ENCODE results near the gene CHMP6.

The CHMP6 gene

DNA sequence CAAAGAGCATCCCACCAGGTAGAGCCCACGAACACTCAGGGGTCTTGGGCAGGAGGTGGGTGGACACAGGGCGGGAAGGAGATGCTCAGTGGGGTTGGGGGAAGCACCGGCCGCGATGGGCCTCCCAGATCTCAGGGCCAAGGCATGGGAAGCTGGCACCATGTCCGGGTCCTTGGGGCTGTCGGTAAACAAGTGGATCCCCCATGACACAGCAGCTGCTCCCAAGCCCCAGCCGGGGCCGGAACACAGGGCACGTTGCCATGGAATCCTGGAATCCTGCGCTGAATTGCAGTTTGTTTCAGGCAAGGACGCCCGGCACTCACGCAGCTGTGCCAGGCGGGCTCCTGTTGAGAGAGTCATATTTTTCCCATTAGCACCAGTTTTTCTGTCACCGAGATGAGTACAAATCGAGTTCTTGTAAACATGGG lies 23.0 kb upstream of the CHMP6 start:
- no peak overlapping the region for H3K9ac ChIP-seq (ENCODE audit: low read length)
- no peaks in the 10 kb centered on the region for H3K27me3 ChIP-seq (ENCODE audit: control insufficient read depth, insufficient read depth, low read length)
- H3K4me1 ChIP-seq (ENCODE audit: control insufficient read depth, low read depth, low read length), result no peaks in the 10 kb centered on the region
- no peak overlapping the region for H3K27ac ChIP-seq (ENCODE audit: low read length)
- H3K4me3 ChIP-seq (ENCODE audit: low read length), result no peak overlapping the region
- H3K9me3 ChIP-seq (ENCODE audit: control insufficient read depth, low read depth, low read length), result no peaks in the 10 kb centered on the region
- H3K36me3 ChIP-seq (ENCODE audit: control insufficient read depth, low read depth, low read length), result no peaks in the 10 kb centered on the region

- Histone ChIP-seq H3K9me3 (ENCODE audit: control insufficient read depth, low read depth, low read length) (no peaks in the 10 kb centered on the region), H3K9ac (ENCODE audit: low read length) (no peak overlapping the region), H3K4me1 (ENCODE audit: control insufficient read depth, low read depth, low read length) (no peaks in the 10 kb centered on the region), H3K36me3 (ENCODE audit: control insufficient read depth, low read depth, low read length) (no peaks in the 10 kb centered on the region), H3K27ac (ENCODE audit: low read length) (no peak overlapping the region), H3K4me3 (ENCODE audit: low read length) (no peak overlapping the region), H3K27me3 (ENCODE audit: control insufficient read depth, insufficient read depth, low read length) (no peaks in the 10 kb centered on the region)
Observed at GRCh38 chr17:80969030-80969673, 22.5 kb upstream of the CHMP6 start.

DNA sequence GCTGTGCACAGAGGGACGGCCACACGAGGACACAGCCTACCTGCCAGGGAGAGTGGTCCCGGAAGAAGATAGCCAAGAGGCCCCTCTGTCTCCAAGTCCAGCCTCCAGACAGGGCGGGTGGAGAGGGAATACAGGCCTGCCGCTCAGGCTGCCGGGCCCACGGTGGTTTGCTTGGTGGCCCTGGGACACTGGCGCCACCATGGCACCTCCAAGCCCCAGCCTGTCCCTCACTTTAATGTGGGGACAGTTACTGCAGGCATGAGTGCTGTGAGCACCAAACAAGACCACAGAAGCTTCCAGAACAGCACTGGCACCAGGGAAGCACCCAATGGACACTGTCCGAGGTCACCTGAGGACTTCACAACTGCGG lies 22.0 kb upstream of the CHMP6 start:
- H3K4me1 ChIP-seq (ENCODE audit: control insufficient read depth, low read depth, low read length), result no peaks in the 10 kb centered on the region
- no peaks in the 10 kb centered on the region for H3K9me3 ChIP-seq (ENCODE audit: control insufficient read depth, low read depth, low read length)
- H3K27me3 ChIP-seq (ENCODE audit: control insufficient read depth, insufficient read depth, low read length), result no peaks in the 10 kb centered on the region
- H3K4me3 ChIP-seq (ENCODE audit: low read length), result no peak overlapping the region
- no peak overlapping the region for H3K9ac ChIP-seq (ENCODE audit: low read length)
- no peak overlapping the region for H3K27ac ChIP-seq (ENCODE audit: low read length)
- no peaks in the 10 kb centered on the region for H3K36me3 ChIP-seq (ENCODE audit: control insufficient read depth, low read depth, low read length)

GRCh38 chr17:80970044-80970761 lies 21.4 kb upstream of the CHMP6 start:
- Histone ChIP-seq H3K27ac (ENCODE audit: low read length) (no peak overlapping the region), H3K9ac (ENCODE audit: low read length) (no peak overlapping the region), H3K27me3 (ENCODE audit: control insufficient read depth, insufficient read depth, low read length) (no peaks in the 10 kb centered on the region), H3K36me3 (ENCODE audit: control insufficient read depth, low read depth, low read length) (no peaks in the 10 kb centered on the region), H3K4me1 (ENCODE audit: control insufficient read depth, low read depth, low read length) (no peaks in the 10 kb centered on the region), H3K4me3 (ENCODE audit: low read length) (no peak overlapping the region), H3K9me3 (ENCODE audit: control insufficient read depth, low read depth, low read length) (no peaks in the 10 kb centered on the region)

DNA sequence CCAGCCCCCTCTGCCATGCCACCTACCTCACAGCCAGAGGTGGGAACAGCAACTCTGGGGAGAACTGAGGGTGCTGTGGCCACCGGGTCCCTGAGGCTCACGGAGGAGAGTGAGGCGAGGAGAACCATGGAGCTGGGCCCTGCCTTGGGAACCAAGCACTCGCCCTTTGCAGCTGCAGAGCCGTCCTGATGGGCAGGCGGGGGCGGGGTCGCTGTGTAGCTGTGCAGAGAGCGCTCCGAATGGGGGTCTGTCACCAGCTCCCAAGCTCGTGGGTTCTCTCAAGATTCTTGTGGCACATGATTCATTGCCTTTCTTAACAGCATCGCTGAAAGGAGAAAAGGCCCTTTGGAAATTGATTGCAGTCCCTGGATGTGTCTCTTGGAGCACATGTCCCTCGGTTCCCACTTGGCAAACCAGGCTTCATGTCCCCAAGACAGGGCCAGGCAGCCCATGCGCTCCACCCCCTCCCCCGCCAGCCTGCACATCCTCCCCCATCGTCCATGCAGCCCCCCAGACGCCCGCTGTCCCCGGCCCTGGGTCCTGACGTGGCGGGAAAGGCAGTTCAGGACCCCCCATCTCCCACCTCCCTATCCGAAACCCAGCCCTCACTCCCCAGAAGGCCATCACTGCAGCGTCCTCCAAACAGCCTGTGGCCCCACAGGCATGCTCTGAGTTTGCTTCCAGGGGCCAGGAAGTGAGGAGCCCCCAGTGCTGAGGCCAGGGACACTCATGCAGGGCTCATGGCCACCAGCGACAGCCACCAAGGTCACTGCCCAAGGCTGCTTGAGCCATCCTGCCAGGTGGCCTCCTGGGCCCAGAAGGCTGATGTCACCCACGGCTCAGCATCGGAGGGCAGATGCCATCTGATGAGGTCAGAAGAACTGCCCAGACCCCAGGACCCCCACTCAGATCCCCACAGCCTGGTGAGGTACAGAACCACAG lies 20.6 kb upstream of the CHMP6 start:
- Histone ChIP-seq H3K4me3 (ENCODE audit: low read length) (no peak overlapping the region), H3K4me1 (ENCODE audit: control insufficient read depth, low read depth, low read length) (no peaks in the 10 kb centered on the region), H3K27ac (ENCODE audit: low read length) (no peak overlapping the region), H3K9me3 (ENCODE audit: control insufficient read depth, low read depth, low read length) (no peaks in the 10 kb centered on the region), H3K36me3 (ENCODE audit: control insufficient read depth, low read depth, low read length) (no peaks in the 10 kb centered on the region), H3K9ac (ENCODE audit: low read length) (no peak overlapping the region), H3K27me3 (ENCODE audit: control insufficient read depth, insufficient read depth, low read length) (no peaks in the 10 kb centered on the region)

GRCh38 chr17:80971704-80972304 lies 19.8 kb upstream of the CHMP6 start:
- Histone ChIP-seq H3K9ac (ENCODE audit: low read length) (no peak overlapping the region), H3K4me3 (ENCODE audit: low read length) (no peak overlapping the region), H3K4me1 (ENCODE audit: control insufficient read depth, low read depth, low read length) (no peaks in the 10 kb centered on the region), H3K36me3 (ENCODE audit: control insufficient read depth, low read depth, low read length) (no peaks in the 10 kb centered on the region), H3K9me3 (ENCODE audit: control insufficient read depth, low read depth, low read length) (no peaks in the 10 kb centered on the region), H3K27me3 (ENCODE audit: control insufficient read depth, insufficient read depth, low read length) (no peaks in the 10 kb centered on the region), H3K27ac (ENCODE audit: low read length) (no peak overlapping the region)

- Histone ChIP-seq H3K4me3 (ENCODE audit: low read length) (no peak overlapping the region), H3K9me3 (ENCODE audit: control insufficient read depth, low read depth, low read length) (no peaks in the 10 kb centered on the region), H3K27me3 (ENCODE audit: control insufficient read depth, insufficient read depth, low read length) (peaks cover 3% of the 10 kb centered on the region), H3K9ac (ENCODE audit: low read length) (no peak overlapping the region), H3K27ac (ENCODE audit: low read length) (no peak overlapping the region), H3K36me3 (ENCODE audit: control insufficient read depth, low read depth, low read length) (no peaks in the 10 kb centered on the region), H3K4me1 (ENCODE audit: control insufficient read depth, low read depth, low read length) (no peaks in the 10 kb centered on the region)
Observed at GRCh38 chr17:80976701-80977100, 14.9 kb upstream of the CHMP6 start.

- H3K27ac ChIP-seq (ENCODE audit: low read length), result no peak overlapping the region
- H3K4me1 ChIP-seq (ENCODE audit: control insufficient read depth, low read depth, low read length), result no peaks in the 10 kb centered on the region
- H3K4me3 ChIP-seq (ENCODE audit: low read length), result no peak overlapping the region
- H3K9ac ChIP-seq (ENCODE audit: low read length), result no peak overlapping the region
- H3K36me3 ChIP-seq (ENCODE audit: control insufficient read depth, low read depth, low read length), result no peaks in the 10 kb centered on the region
- H3K9me3 ChIP-seq (ENCODE audit: control insufficient read depth, low read depth, low read length), result no peaks in the 10 kb centered on the region
- peaks cover 8% of the 10 kb centered on the region for H3K27me3 ChIP-seq (ENCODE audit: control insufficient read depth, insufficient read depth, low read length)
Observed at GRCh38 chr17:80977172-80977571, 14.5 kb upstream of the CHMP6 start.

DNA sequence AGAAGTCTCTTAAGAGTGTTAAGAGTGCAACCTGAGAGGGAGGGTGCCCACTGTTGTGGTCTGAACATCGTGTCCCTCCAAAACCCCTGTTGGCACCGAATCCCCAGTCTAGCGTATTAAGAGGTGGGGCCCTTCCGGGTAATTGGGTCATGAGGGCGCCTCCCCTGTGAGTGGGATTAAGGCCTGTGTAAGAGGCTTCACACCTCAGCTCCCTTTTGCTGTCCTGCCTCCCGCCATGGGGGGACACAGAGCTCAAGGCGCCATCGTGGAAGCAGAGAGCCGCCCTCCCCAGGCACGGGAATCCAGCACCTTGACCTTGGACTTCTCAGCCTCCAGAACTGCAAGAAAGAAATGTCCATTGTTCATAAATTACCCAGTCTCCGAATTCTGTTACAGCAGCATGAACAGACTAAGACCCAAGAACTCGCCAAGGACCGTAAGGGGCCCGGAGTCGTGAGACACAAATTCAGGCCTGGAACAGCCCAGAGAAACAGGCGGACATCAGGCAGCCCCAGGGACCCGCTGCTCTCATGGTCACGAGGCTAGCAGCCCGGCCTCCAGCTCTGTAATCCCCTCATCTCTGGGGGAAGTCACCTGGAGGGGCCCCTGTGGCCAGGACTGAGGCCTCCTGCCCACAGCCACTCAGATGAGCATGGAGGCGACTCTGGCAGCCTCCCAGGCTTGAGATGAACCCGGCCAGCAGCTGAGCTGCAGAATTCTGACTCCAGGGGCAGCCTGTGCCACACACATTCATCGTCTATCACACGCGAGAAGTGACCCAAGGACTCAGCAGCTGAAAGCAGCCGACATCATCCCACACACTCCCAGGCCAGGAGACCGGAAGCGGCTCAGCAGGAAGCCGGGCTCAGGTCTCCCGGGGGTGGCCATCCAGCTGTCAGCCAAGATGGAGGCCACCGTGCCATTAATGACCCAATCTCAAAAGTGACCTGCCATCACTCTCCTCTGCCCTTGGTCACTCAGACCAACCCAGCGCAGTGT lies 12.8 kb upstream of the CHMP6 start:
- no peaks in the 10 kb centered on the region for H3K9me3 ChIP-seq (ENCODE audit: control insufficient read depth, low read depth, low read length)
- no peaks in the 10 kb centered on the region for H3K4me1 ChIP-seq (ENCODE audit: control insufficient read depth, low read depth, low read length)
- no peaks in the 10 kb centered on the region for H3K36me3 ChIP-seq (ENCODE audit: control insufficient read depth, low read depth, low read length)
- no peak overlapping the region for H3K27ac ChIP-seq (ENCODE audit: low read length)
- H3K27me3 ChIP-seq (ENCODE audit: control insufficient read depth, insufficient read depth, low read length), result peaks cover 16% of the 10 kb centered on the region
- no peak overlapping the region for H3K9ac ChIP-seq (ENCODE audit: low read length)
- H3K4me3 ChIP-seq (ENCODE audit: low read length), result no peak overlapping the region

DNA sequence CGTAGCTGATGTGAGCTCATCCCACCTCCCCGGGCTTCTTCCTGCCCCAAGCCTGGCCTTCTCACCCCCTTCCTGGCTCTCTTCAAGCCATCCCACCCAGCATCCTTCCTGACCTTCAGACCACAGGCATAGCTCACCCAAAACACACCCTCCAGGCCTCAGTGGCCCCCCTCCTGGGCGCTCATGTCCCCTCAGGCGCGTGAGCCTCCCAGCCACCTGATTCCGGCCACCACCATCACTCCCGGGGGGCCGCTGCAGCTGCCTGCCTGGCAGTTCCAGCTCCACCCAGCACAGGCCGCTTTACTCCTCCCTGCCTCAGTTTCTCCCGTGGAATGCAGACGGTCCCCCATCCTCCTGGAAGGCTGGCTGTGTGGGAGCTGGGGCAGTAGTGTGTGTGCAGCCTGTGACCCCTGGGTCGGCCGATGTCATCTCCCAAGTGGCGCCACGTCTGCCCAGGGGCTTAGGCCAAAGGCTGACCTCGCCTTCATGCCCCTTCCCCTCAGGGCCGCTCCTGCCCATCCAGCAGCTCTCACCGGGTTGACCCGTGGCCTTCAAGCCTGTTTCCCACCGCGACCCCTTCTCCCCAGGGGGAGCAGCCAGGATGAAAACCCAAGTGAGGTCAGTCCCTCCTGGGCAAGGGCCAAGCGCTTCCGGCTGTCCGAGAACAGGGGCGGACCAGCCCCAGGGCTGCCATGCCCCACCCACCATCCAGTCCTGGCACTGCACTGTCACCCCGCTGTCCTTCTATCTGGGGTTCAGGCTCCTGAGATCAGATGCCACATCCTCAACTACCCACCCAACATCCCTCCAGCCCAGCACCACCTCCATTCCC lies 11.9 kb upstream of the CHMP6 start:
- Histone ChIP-seq H3K27me3 (ENCODE audit: control insufficient read depth, insufficient read depth, low read length) (peaks cover 16% of the 10 kb centered on the region), H3K4me1 (ENCODE audit: control insufficient read depth, low read depth, low read length) (no peaks in the 10 kb centered on the region), H3K27ac (ENCODE audit: low read length) (no peak overlapping the region), H3K9me3 (ENCODE audit: control insufficient read depth, low read depth, low read length) (no peaks in the 10 kb centered on the region), H3K9ac (ENCODE audit: low read length) (no peak overlapping the region), H3K36me3 (ENCODE audit: control insufficient read depth, low read depth, low read length) (no peaks in the 10 kb centered on the region), H3K4me3 (ENCODE audit: low read length) (no peak overlapping the region)
